Activated effector memory CD4-positive, alpha-beta T cell treated with Interleukin-2 at 50 U/mL for 16 hours (primary cell): ENCODE measurements around the gene ARL17B.
"Not testable (repeated sequence)": the region's sequence is repeated elsewhere in the genome, so short reads cannot be mapped to it uniquely, and the experiment has no call there.

ENCODE experiments used
- DNase-seq: peaks from one replicate; pipeline ENCODE4 v3.0.0-alpha.2; 2020

Gene ARL17B

GRCh38 chr17:46361755-46362154 is at the start of gene ARL17B:
ARL17B (minus strand) TSS chr17:46361766; CDS start chr17:46358397, 3,369 bp downstream.
- DNase-seq: peak; percentile 81

GRCh38 chr17:46409864-46410263 is 48.3 kb upstream of the ARL17B start:
- not testable (repeated sequence) for DNase-seq

- not testable (repeated sequence) for DNase-seq
These were observed 45.6 kb upstream of the ARL17B start for GRCh38 chr17:46407155-46407554.

GRCh38 chr17:46401033-46401787 is 39.6 kb upstream of the ARL17B start:
- not testable (repeated sequence) for DNase-seq

GRCh38 chr17:46400543-46400942 is 39.0 kb upstream of the ARL17B start:
- not testable (repeated sequence) for DNase-seq

GRCh38 chr17:46399993-46400392 is 38.4 kb upstream of the ARL17B start:
- DNase-seq: not testable (repeated sequence)

GRCh38 chr17:46396292-46396691 is 34.7 kb upstream of the ARL17B start:
- not testable (repeated sequence) for DNase-seq

- DNase-seq: not testable (repeated sequence)
These were observed 32.1 kb upstream of the ARL17B start for GRCh38 chr17:46393702-46394101.

GRCh38 chr17:46385491-46385890 is 23.9 kb upstream of the ARL17B start:
- DNase-seq: not testable (repeated sequence)

- not testable (repeated sequence) for DNase-seq
These were observed 21.6 kb upstream of the ARL17B start for GRCh38 chr17:46383118-46383517.

GRCh38 chr17:46373418-46373817 is 11.9 kb upstream of the ARL17B start:
- DNase-seq: not testable (repeated sequence)

- not testable (repeated sequence) for DNase-seq
These were observed 11.0 kb upstream of the ARL17B start for GRCh38 chr17:46372236-46373229.

- not testable (repeated sequence) for DNase-seq
These were observed 6.0 kb upstream of the ARL17B start for GRCh38 chr17:46367520-46367919.

GRCh38 chr17:46361145-46361735 is 326 bp downstream of the ARL17B start:
- DNase-seq: not testable (repeated sequence)

GRCh38 chr17:46353856-46354255 is 7.7 kb downstream of the ARL17B start:
- DNase-seq: not testable (repeated sequence)

GRCh38 chr17:46349060-46349459 is 12.5 kb downstream of the ARL17B start:
- DNase-seq: not testable (repeated sequence)

- DNase-seq: not testable (repeated sequence)
These were observed 13.2 kb downstream of the ARL17B start for GRCh38 chr17:46348345-46348744.

GRCh38 chr17:46342131-46342530 is 19.4 kb downstream of the ARL17B start:
- DNase-seq: not testable (repeated sequence)

GRCh38 chr17:46341220-46341619 is 20.3 kb downstream of the ARL17B start:
- DNase-seq: not testable (repeated sequence)

- DNase-seq: not testable (repeated sequence)
These were observed 66.7 kb downstream of the ARL17B start, which contains the start of gene LRRC37A for GRCh38 chr17:46294831-46295230. LRRC37A (plus strand) TSS chr17:46295131; CDS start chr17:46295134, 3 bp downstream.

- DNase-seq: not testable (repeated sequence)
These were observed 69.9 kb downstream of the ARL17B start for GRCh38 chr17:46291618-46292017.

- DNase-seq: not testable (repeated sequence)
These were observed 70.5 kb downstream of the ARL17B start for GRCh38 chr17:46290906-46291546.
